Endothelial cell of umbilical vein (primary cell): ENCODE measurements around the gene PLEKHB2. TPM values are rescaled to one million over a fixed set of nuclear protein-coding genes. Genes with fewer than 3 reads are reported as not detected.
"Not testable (repeated sequence)": the region's sequence is repeated elsewhere in the genome, so short reads cannot be mapped to it uniquely, and the experiment has no call there.

Experiments used
- BruUV-seq: library from RNA; stranded (reverse); fragments of 400-500 nt; replicated peaks from 2 replicates; lab custom pipeline; 2021; lab: Mats Ljungman, UMichigan
- CTCF ChIA-PET: fragments of 300-600, 350-600 bp; sonication (Branson Sonifier 250); formaldehyde crosslinking; loops from one replicate; lab custom pipeline; 2021; ENCODE audit warnings: antibody characterized with exemption, inconsistent platforms; lab: Charles Lee
- POLR2A ChIA-PET: fragments of 300-600, 350-600 bp; sonication (Branson Sonifier 250); formaldehyde crosslinking; loops from one replicate; lab custom pipeline; 2021; ENCODE audit warnings: antibody characterized with exemption, inconsistent platforms; lab: Charles Lee
- DNase-seq: peaks from one replicate; pipeline ENCODE4 v3.0.0-alpha.2; 2011; ENCODE audit warnings: low read depth, low spot score
- FAIRE-seq: peaks from 2 replicates; lab custom pipeline; 2011; peaks lifted over from hg19 to GRCh38; lab: Jason Lieb, UNC
- H2AFZ ChIP-seq: 2 replicates; pipeline ENCODE4 v1.6.0; 2012; ENCODE audit warnings: low read depth, low read length, control low read depth, inconsistent platforms
- H3K27ac ChIP-seq: 2 replicates; pipeline ENCODE4 v1.5.1; 2011; ENCODE audit warnings: low read depth, mild to moderate bottlenecking, control low read depth, low read length, moderate library complexity; ENCODE audit not compliant: insufficient read depth
- H3K27me3 ChIP-seq, 2 experiments: 2 replicates each; pipeline versions ENCODE4 v1.6.0 to v1.6.1; 2011; ENCODE audit warnings: low read length in 2 of 2, mixed read lengths in 1 of 2; ENCODE audit not compliant: control insufficient read depth in 2 of 2, insufficient read depth in 2 of 2
- H3K36me3 ChIP-seq, 2 experiments: 2 replicates in 1 of 2; 3 replicates in 1 of 2; pipeline ENCODE4 v1.5.1; 2011; ENCODE audit warnings: low read length in 2 of 2, mild to moderate bottlenecking in 1 of 2, moderate library complexity in 1 of 2; ENCODE audit not compliant: control insufficient read depth in 2 of 2, insufficient read depth in 2 of 2; ENCODE audit errors: extremely low read depth in 1 of 2
- H3K4me1 ChIP-seq: 3 replicates; pipeline ENCODE4 v1.5.1; 2011; ENCODE audit warnings: mild to moderate bottlenecking, low read length; ENCODE audit not compliant: control insufficient read depth, insufficient read depth; ENCODE audit errors: extremely low read depth
- H3K4me2 ChIP-seq: 2 replicates; pipeline ENCODE4 v1.6.1; 2011; ENCODE audit warnings: low read length, control low read depth, mixed read lengths; ENCODE audit not compliant: insufficient read depth
- H3K4me3 ChIP-seq, 3 experiments: fragments of 200-600 bp in 1 of 3; sonication (generic), shearing (Covaris generic) in 1 of 3; replicated peaks in 1 of 3; 2 replicates each; pipeline ENCODE4 v1.5.1; 2011 to 2016; ENCODE audit warnings: control low read depth in 3 of 3, low read length in 3 of 3, mild to moderate bottlenecking in 2 of 3, inconsistent platforms in 1 of 3, low read depth in 1 of 3, moderate library complexity in 1 of 3; ENCODE audit not compliant: insufficient read depth in 1 of 3
- H3K79me2 ChIP-seq: 2 replicates; pipeline ENCODE4 v1.6.0; 2012; ENCODE audit warnings: low read length, inconsistent platforms; ENCODE audit not compliant: control insufficient read depth, insufficient read depth
- H3K9ac ChIP-seq: replicated peaks from 2 replicates; pipeline ENCODE3; 2011; ENCODE audit warnings: low read length, control low read depth; ENCODE audit not compliant: insufficient read depth; ENCODE audit errors: extremely low read depth
- H3K9me1 ChIP-seq: replicated peaks from 3 replicates; pipeline ENCODE4 v1.6.0; 2011; ENCODE audit warnings: mild to moderate bottlenecking, low read length; ENCODE audit not compliant: control insufficient read depth, insufficient read depth; ENCODE audit errors: extremely low read depth
- H3K9me3 ChIP-seq: replicated peaks from 2 replicates; pipeline ENCODE4 v1.5.1; 2012; ENCODE audit warnings: low read length, inconsistent platforms; ENCODE audit not compliant: control insufficient read depth, insufficient read depth
- H4K20me1 ChIP-seq: replicated peaks from 2 replicates; pipeline ENCODE3; 2011; ENCODE audit warnings: mild to moderate bottlenecking, low read length; ENCODE audit not compliant: control insufficient read depth, insufficient read depth; ENCODE audit errors: extremely low read depth
- EZH2 ChIP-seq: IDR thresholded peaks from 2 replicates; pipeline ENCODE4 v1.6.1; 2012; ENCODE audit warnings: borderline replicate concordance, low read depth, mild to moderate bottlenecking, moderate library complexity, low read length, inconsistent platforms; ENCODE audit not compliant: severe bottlenecking
- FOS ChIP-seq: IDR thresholded peaks from 2 replicates; pipeline ENCODE4 v1.6.1; 2011; ENCODE audit warnings: mild to moderate bottlenecking, low read length, moderate library complexity, borderline replicate concordance; ENCODE audit not compliant: insufficient read depth
- GATA2 ChIP-seq: IDR thresholded peaks from 2 replicates; pipeline ENCODE4 v1.7.0; 2011; ENCODE audit warnings: low read depth, mild to moderate bottlenecking, moderate library complexity, mixed read lengths, low read length; ENCODE audit not compliant: insufficient read length, insufficient read depth
- JUN ChIP-seq: IDR thresholded peaks from 2 replicates; pipeline ENCODE4 v1.6.1; 2011; ENCODE audit warnings: borderline replicate concordance, low read depth; ENCODE audit not compliant: insufficient read length, insufficient read depth
- MYC ChIP-seq: IDR thresholded peaks from one replicate; pipeline ENCODE4 v1.6.1; 2011; ENCODE audit warnings: mild to moderate bottlenecking, low read depth, low read length
- POLR2A ChIP-seq: IDR thresholded peaks from 2 replicates; pipeline ENCODE4 v1.6.1; 2012; ENCODE audit warnings: low read depth, mild to moderate bottlenecking, control low read depth, low read length
- POLR2AphosphoS5 ChIP-seq: IDR thresholded peaks from 2 replicates; pipeline ENCODE4 v1.6.1; 2012; ENCODE audit warnings: low read depth, mild to moderate bottlenecking, control low read depth, low read length, moderate library complexity; ENCODE audit not compliant: insufficient read depth
- dilution Hi-C: fragments of 300-500 bp; cut with MboI; formaldehyde crosslinking; loops from one replicate; pipeline ENCODE4 v1.15.0; 2019; ENCODE audit warnings: low sequenced_read_pairs; ENCODE audit not compliant: extremely low pct_ligation_motif_present
- intact Hi-C: fragments of 100-400 bp; cut with micrococcal nuclease; formaldehyde crosslinking; loops from one replicate; pipeline ENCODE4 v1.10.0; 2022
- polyA plus RNA-seq, 4 experiments: library from polyadenylated mRNA; depleted of rRNA in 3 of 4; stranded (reverse) in 3 of 4; unstranded in 1 of 4; fragments of >200 nt; gene quantifications; 2 replicates each; pipeline versions ENCODE4 v1.2.1 to v1.2.3, GENCODE V29; 2011 to 2012; ENCODE audit warnings: missing spikeins in 1 of 4
- total RNA-seq: library from RNA; stranded (reverse); gene quantifications from 2 replicates; pipeline ENCODE4 v1.2.3, GENCODE V29; 2021
- TF ChIP-seq, protein P1 (sequence below): IDR thresholded peaks from 2 replicates; pipeline ENCODE4 v1.6.1; 2011; ENCODE audit not compliant: insufficient read depth, insufficient read length
- TF ChIP-seq, protein P2 (sequence below), 2 donors: IDR thresholded peaks; 1 replicate in 1 of 2; 2 replicates in 1 of 2; pipeline ENCODE4 v1.5.1; 2011; ENCODE audit warnings: low read length in 2 of 2, mild to moderate bottlenecking in 2 of 2, moderate library complexity in 2 of 2, control low read depth in 1 of 2, inconsistent platforms in 1 of 2, low read depth in 1 of 2; ENCODE audit not compliant: insufficient read depth in 1 of 2; ENCODE audit errors: extremely low read depth in 1 of 2

The PLEKHB2 gene
- total and polyA plus RNA-seq, 2 donors (not counting 3 experiments of a cell fraction or from before 2014, with no cell fraction given): 56.5 to 56.8 TPM

DNA sequence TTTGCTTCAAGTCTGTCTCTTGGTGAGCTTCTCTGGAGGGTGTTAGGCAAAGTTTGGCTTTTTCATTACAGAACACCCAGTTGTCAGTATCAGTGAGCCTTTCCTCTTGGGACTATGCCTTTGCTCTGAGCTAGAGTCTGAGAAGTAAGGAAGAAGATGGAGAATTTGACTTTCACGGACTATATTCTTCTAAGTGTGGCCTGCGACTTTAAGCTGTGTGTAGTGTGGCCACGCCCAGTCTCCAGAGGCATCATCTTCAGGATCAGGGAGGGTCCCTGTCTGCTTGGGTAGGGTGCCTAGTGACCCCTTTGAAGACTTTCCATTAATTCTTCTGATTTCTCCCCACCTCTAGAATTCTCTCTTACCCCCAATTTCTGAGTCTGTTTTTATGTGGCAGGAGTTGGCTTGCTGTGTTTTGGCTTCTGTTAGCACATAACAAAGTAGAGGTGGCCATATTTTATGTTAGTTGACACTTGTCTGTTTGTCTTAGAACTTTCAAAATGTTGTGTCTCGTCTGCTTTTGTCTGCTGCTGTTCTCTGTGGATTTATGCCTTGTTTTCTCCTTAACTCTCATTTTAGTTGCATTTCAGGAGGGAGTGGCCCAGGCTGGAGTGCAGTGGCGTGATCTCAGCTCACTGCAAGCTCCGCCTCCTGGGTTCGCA is 8.6 kb downstream of the PLEKHB2 start:
- Histone ChIP-seq H3K9me3 (no peaks in the 10 kb centered on the region), H3K27me3 (no peaks in the 10 kb centered on the region), H3K27ac (no peak overlapping the region), H3K9ac (no peak overlapping the region), H3K9me1 (no peaks in the 10 kb centered on the region), H2AFZ (no peak overlapping the region), H3K79me2 (peaks cover 87% of the 10 kb centered on the region), H3K36me3 (peaks cover 0 to 3% of the 10 kb centered on the region in 2 experiments), H3K4me1 (peaks cover 2% of the 10 kb centered on the region), H3K4me2 (no peak overlapping the region), H3K4me3 (no peak overlapping the region), H4K20me1 (peaks cover 7% of the 10 kb centered on the region)
- DNase-seq: no peak
- dilution Hi-C loops (no loop called here), intact Hi-C loops (no loop called here)
- TF ChIP-seq, protein P1, sequence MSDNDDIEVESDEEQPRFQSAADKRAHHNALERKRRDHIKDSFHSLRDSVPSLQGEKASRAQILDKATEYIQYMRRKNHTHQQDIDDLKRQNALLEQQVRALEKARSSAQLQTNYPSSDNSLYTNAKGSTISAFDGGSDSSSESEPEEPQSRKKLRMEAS: no peak
- TF ChIP-seq MYC (no peak), POLR2A (no peak), JUN (no peak), FOS (no peak), POLR2AphosphoS5 (no peak), GATA2 (no peak), EZH2 (no peak)
- TF ChIP-seq, protein P2, sequence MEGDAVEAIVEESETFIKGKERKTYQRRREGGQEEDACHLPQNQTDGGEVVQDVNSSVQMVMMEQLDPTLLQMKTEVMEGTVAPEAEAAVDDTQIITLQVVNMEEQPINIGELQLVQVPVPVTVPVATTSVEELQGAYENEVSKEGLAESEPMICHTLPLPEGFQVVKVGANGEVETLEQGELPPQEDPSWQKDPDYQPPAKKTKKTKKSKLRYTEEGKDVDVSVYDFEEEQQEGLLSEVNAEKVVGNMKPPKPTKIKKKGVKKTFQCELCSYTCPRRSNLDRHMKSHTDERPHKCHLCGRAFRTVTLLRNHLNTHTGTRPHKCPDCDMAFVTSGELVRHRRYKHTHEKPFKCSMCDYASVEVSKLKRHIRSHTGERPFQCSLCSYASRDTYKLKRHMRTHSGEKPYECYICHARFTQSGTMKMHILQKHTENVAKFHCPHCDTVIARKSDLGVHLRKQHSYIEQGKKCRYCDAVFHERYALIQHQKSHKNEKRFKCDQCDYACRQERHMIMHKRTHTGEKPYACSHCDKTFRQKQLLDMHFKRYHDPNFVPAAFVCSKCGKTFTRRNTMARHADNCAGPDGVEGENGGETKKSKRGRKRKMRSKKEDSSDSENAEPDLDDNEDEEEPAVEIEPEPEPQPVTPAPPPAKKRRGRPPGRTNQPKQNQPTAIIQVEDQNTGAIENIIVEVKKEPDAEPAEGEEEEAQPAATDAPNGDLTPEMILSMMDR (IDR thresholded peaks at IDR 0.05; ENCODE audit: extremely low read depth in 1 of 2, insufficient read depth in 1 of 2, low read depth in 1 of 2, low read length in 2 of 2): no peak
- BruUV-seq: no TSS peak
- POLR2A ChIA-PET: no interaction called here
- FAIRE-seq: no peak
- CTCF ChIA-PET: no interaction called here

DNA sequence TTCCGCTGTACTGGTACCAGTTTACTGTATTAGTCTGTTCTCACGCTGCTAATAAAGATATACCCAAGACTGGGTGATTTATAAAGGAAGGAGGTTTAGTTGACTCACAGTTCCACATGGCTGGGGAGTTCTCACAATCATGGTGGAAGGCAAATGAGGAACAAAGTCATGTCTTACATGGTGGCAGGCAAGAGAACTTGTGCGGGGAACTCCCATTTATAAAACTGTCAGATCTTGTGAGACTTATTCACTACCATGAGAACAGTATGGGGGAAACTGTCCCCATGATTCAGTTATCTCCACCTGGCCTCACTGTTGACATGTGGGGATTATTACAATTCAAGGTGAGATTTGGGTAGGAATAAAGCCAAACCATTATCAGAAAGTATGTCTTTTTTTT is 9.8 kb downstream of the PLEKHB2 start:
- H3K79me2 ChIP-seq: peaks cover 86% of the 10 kb centered on the region
- H3K4me2 ChIP-seq, H4K20me1 ChIP-seq, H3K4me3 ChIP-seq, CTCF ChIA-PET, H3K27ac ChIP-seq, BruUV-seq, POLR2A ChIA-PET, FAIRE-seq, H2AFZ ChIP-seq, H3K9me1 ChIP-seq, dilution Hi-C loops, H3K9ac ChIP-seq, intact Hi-C loops, H3K9me3 ChIP-seq, H3K27me3 ChIP-seq, H3K4me1 ChIP-seq, H3K36me3 ChIP-seq, DNase-seq: not testable (repeated sequence)
